ENCODE data around the gene GJB3.

GRCh38 chr1:34776911-34777310 lies 4.1 kb upstream of the GJB3 start:
- no peak for TF ChIP-seq CTCF (IDR thresholded peaks at IDR 0.05; ENCODE audit: low read depth, low read length)
- no peak for TF ChIP-seq EZH2phosphoT487 (IDR thresholded peaks at IDR 0.05; ENCODE audit: low read depth)
